Renal pelvis (tissue), 12 donors: ENCODE results near the gene SAT1. TPM values are rescaled to one million over a fixed set of nuclear protein-coding genes. Genes with fewer than 3 reads are reported as not detected.
"Not testable (repeated sequence)": the region's sequence is repeated elsewhere in the genome, so short reads cannot be mapped to it uniquely, and the experiment has no call there.

ENCODE experiments used
- DNase-seq: peaks from one replicate; pipeline ENCODE4 v3.0.0-alpha.2; 2013
- long read RNA-seq, 16 experiments: transcript quantifications; one replicate each; lab custom pipeline, GENCODE V29; 2026
- polyA plus RNA-seq, 3 donors: library from polyadenylated mRNA; unstranded; fragments of 120-200 nt; gene quantifications; one replicate each; pipeline ENCODE4 v1.2.1, GENCODE V29; 2013; ENCODE audit not compliant: insufficient read length in 3 of 3

SAT1 gene
- 100 to 1,000 TPM; 205 to 274 (median 210) TPM for polyA plus RNA-seq
- long read RNA-seq, donor 1, transcript SAT1-204 (6 exons, 1,065 nt) = major isoform, 102 of 232 reads
- long read RNA-seq, donor 1, transcript SAT1-207 (3 exons, 1,033 nt) = minor isoform, 91 of 232 reads
- long read RNA-seq, donor 1, transcript SAT1-202 (3 exons, 909 nt) = minor isoform, 10 of 232 reads
- long read RNA-seq, donor 1, transcript SAT1-205 (2 exons, 826 nt) = minor isoform, 10 of 232 reads
- long read RNA-seq, donor 1, partial matches to known transcripts = 0 of 232 reads
- long read RNA-seq, donor 1, other reads (novel, unspliced or antisense) = 13 of 232 reads
- long read RNA-seq, donor 2, transcript SAT1-209 (7 exons, 1,135 nt) = minor isoform, 6 of 204 reads
- long read RNA-seq, donor 2, transcript SAT1-204 (6 exons, 1,065 nt) = major isoform, 87 of 204 reads
- long read RNA-seq, donor 2, transcript SAT1-207 (3 exons, 1,033 nt) = minor isoform, 77 of 204 reads
- long read RNA-seq, donor 2, transcript SAT1-202 (3 exons, 909 nt) = minor isoform, 17 of 204 reads
- long read RNA-seq, donor 2, partial matches to known transcripts = 5 of 204 reads
- long read RNA-seq, donor 2, other reads (novel, unspliced or antisense) = 10 of 204 reads
- long read RNA-seq, donor 3, transcript SAT1-202 (3 exons, 909 nt) = minor isoform, 16 of 189 reads
- long read RNA-seq, donor 3, transcript SAT1-204 (6 exons, 1,065 nt) = major isoform, 68 of 189 reads
- long read RNA-seq, donor 3, transcript SAT1-207 (3 exons, 1,033 nt) = minor isoform, 49 of 189 reads
- long read RNA-seq, donor 3, transcript SAT1-209 (7 exons, 1,135 nt) = minor isoform, 11 of 189 reads
- long read RNA-seq, donor 3, partial matches to known transcripts = 24 of 189 reads
- long read RNA-seq, donor 3, other reads (novel, unspliced or antisense) = 12 of 189 reads
- long read RNA-seq, donor 4, transcript SAT1-202 (3 exons, 909 nt) = minor isoform, 14 of 246 reads
- long read RNA-seq, donor 4, transcript SAT1-204 (6 exons, 1,065 nt) = major isoform, 141 of 246 reads
- long read RNA-seq, donor 4, transcript SAT1-207 (3 exons, 1,033 nt) = minor isoform, 61 of 246 reads
- long read RNA-seq, donor 4, transcript SAT1-209 (7 exons, 1,135 nt) = minor isoform, 10 of 246 reads
- long read RNA-seq, donor 4, partial matches to known transcripts = 0 of 246 reads
- long read RNA-seq, donor 4, other reads (novel, unspliced or antisense) = 15 of 246 reads
- long read RNA-seq, donor 5, transcript SAT1-204 (6 exons, 1,065 nt) = major isoform, 31 of 52 reads
- long read RNA-seq, donor 5, transcript SAT1-207 (3 exons, 1,033 nt) = minor isoform, 11 of 52 reads
- long read RNA-seq, donor 5, transcript SAT1-202 (3 exons, 909 nt) = minor isoform, 6 of 52 reads
- long read RNA-seq, donor 5, partial matches to known transcripts = 0 of 52 reads
- long read RNA-seq, donor 5, other reads (novel, unspliced or antisense) = 0 of 52 reads
- long read RNA-seq, donor 6, transcript SAT1-207 (3 exons, 1,033 nt) = major isoform, 98 of 220 reads
- long read RNA-seq, donor 6, transcript SAT1-202 (3 exons, 909 nt) = minor isoform, 23 of 220 reads
- long read RNA-seq, donor 6, transcript SAT1-201 (2 exons, 801 nt) = minor isoform, 8 of 220 reads
- long read RNA-seq, donor 6, transcript SAT1-204 (6 exons, 1,065 nt) = minor isoform, 78 of 220 reads
- long read RNA-seq, donor 6, partial matches to known transcripts = 0 of 220 reads
- long read RNA-seq, donor 6, other reads (novel, unspliced or antisense) = 10 of 220 reads
- long read RNA-seq, donor 7, transcript SAT1-202 (3 exons, 909 nt) = minor isoform, 16 of 156 reads
- long read RNA-seq, donor 7, transcript SAT1-204 (6 exons, 1,065 nt) = major isoform, 85 of 156 reads
- long read RNA-seq, donor 7, transcript SAT1-207 (3 exons, 1,033 nt) = minor isoform, 11 of 156 reads
- long read RNA-seq, donor 7, transcript SAT1-209 (7 exons, 1,135 nt) = minor isoform, 7 of 156 reads
- long read RNA-seq, donor 7, partial matches to known transcripts = 30 of 156 reads
- long read RNA-seq, donor 7, other reads (novel, unspliced or antisense) = 6 of 156 reads
- long read RNA-seq, donor 8, transcript SAT1-204 (6 exons, 1,065 nt) = major isoform, 12 of 22 reads
- long read RNA-seq, donor 8, partial matches to known transcripts = 0 of 22 reads
- long read RNA-seq, donor 8, other reads (novel, unspliced or antisense) = 0 of 22 reads
- long read RNA-seq, donor 9, transcript SAT1-207 (3 exons, 1,033 nt) = minor isoform, 58 of 248 reads
- long read RNA-seq, donor 9, transcript SAT1-204 (6 exons, 1,065 nt) = major isoform, 117 of 248 reads
- long read RNA-seq, donor 9, transcript SAT1-209 (7 exons, 1,135 nt) = minor isoform, 10 of 248 reads
- long read RNA-seq, donor 9, transcript SAT1-202 (3 exons, 909 nt) = minor isoform, 24 of 248 reads
- long read RNA-seq, donor 9, partial matches to known transcripts = 24 of 248 reads
- long read RNA-seq, donor 9, other reads (novel, unspliced or antisense) = 9 of 248 reads
- long read RNA-seq, donor 10, transcript SAT1-209 (7 exons, 1,135 nt) = minor isoform, 5 of 161 reads
- long read RNA-seq, donor 10, transcript SAT1-204 (6 exons, 1,065 nt) = major isoform, 80 of 161 reads
- long read RNA-seq, donor 10, transcript SAT1-202 (3 exons, 909 nt) = minor isoform, 22 of 161 reads
- long read RNA-seq, donor 10, transcript SAT1-207 (3 exons, 1,033 nt) = minor isoform, 41 of 161 reads
- long read RNA-seq, donor 10, partial matches to known transcripts = 0 of 161 reads
- long read RNA-seq, donor 10, other reads (novel, unspliced or antisense) = 7 of 161 reads
- long read RNA-seq, donor 11, transcript SAT1-207 (3 exons, 1,033 nt) = minor isoform, 13 of 82 reads
- long read RNA-seq, donor 11, transcript SAT1-204 (6 exons, 1,065 nt) = major isoform, 51 of 82 reads
- long read RNA-seq, donor 11, transcript SAT1-202 (3 exons, 909 nt) = minor isoform, 5 of 82 reads
- long read RNA-seq, donor 11, partial matches to known transcripts = 5 of 82 reads
- long read RNA-seq, donor 11, other reads (novel, unspliced or antisense) = 0 of 82 reads
- long read RNA-seq, donor 12, transcript SAT1-204 (6 exons, 1,065 nt) = minor isoform, 133 of 324 reads
- long read RNA-seq, donor 12, transcript SAT1-202 (3 exons, 909 nt) = minor isoform, 14 of 324 reads
- long read RNA-seq, donor 12, transcript SAT1-207 (3 exons, 1,033 nt) = major isoform, 138 of 324 reads
- long read RNA-seq, donor 12, transcript SAT1-209 (7 exons, 1,135 nt) = minor isoform, 11 of 324 reads
- long read RNA-seq, donor 12, partial matches to known transcripts = 0 of 324 reads
- long read RNA-seq, donor 12, other reads (novel, unspliced or antisense) = 18 of 324 reads
- long read RNA-seq, donor 13, transcript SAT1-204 (6 exons, 1,065 nt) = major isoform, 38 of 100 reads
- long read RNA-seq, donor 13, transcript SAT1-207 (3 exons, 1,033 nt) = minor isoform, 27 of 100 reads
- long read RNA-seq, donor 13, transcript SAT1-201 (2 exons, 801 nt) = minor isoform, 9 of 100 reads
- long read RNA-seq, donor 13, transcript SAT1-202 (3 exons, 909 nt) = minor isoform, 16 of 100 reads
- long read RNA-seq, donor 13, partial matches to known transcripts = 0 of 100 reads
- long read RNA-seq, donor 13, other reads (novel, unspliced or antisense) = 6 of 100 reads
- long read RNA-seq, donor 14, transcript SAT1-201 (2 exons, 801 nt) = minor isoform, 8 of 178 reads
- long read RNA-seq, donor 14, transcript SAT1-207 (3 exons, 1,033 nt) = minor isoform, 31 of 178 reads
- long read RNA-seq, donor 14, transcript SAT1-202 (3 exons, 909 nt) = minor isoform, 35 of 178 reads
- long read RNA-seq, donor 14, transcript SAT1-204 (6 exons, 1,065 nt) = major isoform, 90 of 178 reads
- long read RNA-seq, donor 14, partial matches to known transcripts = 0 of 178 reads
- long read RNA-seq, donor 14, other reads (novel, unspliced or antisense) = 6 of 178 reads
- long read RNA-seq, donor 15, transcript SAT1-202 (3 exons, 909 nt) = minor isoform, 23 of 469 reads
- long read RNA-seq, donor 15, transcript SAT1-207 (3 exons, 1,033 nt) = minor isoform, 132 of 469 reads
- long read RNA-seq, donor 15, transcript SAT1-201 (2 exons, 801 nt) = minor isoform, 16 of 469 reads
- long read RNA-seq, donor 15, transcript SAT1-204 (6 exons, 1,065 nt) = major isoform, 245 of 469 reads
- long read RNA-seq, donor 15, partial matches to known transcripts = 0 of 469 reads
- long read RNA-seq, donor 15, other reads (novel, unspliced or antisense) = 28 of 469 reads
- long read RNA-seq, donor 16, transcript SAT1-207 (3 exons, 1,033 nt) = minor isoform, 63 of 236 reads
- long read RNA-seq, donor 16, transcript SAT1-209 (7 exons, 1,135 nt) = minor isoform, 8 of 236 reads
- long read RNA-seq, donor 16, transcript SAT1-204 (6 exons, 1,065 nt) = major isoform, 103 of 236 reads
- long read RNA-seq, donor 16, transcript SAT1-202 (3 exons, 909 nt) = minor isoform, 17 of 236 reads
- long read RNA-seq, donor 16, partial matches to known transcripts = 25 of 236 reads
- long read RNA-seq, donor 16, other reads (novel, unspliced or antisense) = 15 of 236 reads

DNA sequence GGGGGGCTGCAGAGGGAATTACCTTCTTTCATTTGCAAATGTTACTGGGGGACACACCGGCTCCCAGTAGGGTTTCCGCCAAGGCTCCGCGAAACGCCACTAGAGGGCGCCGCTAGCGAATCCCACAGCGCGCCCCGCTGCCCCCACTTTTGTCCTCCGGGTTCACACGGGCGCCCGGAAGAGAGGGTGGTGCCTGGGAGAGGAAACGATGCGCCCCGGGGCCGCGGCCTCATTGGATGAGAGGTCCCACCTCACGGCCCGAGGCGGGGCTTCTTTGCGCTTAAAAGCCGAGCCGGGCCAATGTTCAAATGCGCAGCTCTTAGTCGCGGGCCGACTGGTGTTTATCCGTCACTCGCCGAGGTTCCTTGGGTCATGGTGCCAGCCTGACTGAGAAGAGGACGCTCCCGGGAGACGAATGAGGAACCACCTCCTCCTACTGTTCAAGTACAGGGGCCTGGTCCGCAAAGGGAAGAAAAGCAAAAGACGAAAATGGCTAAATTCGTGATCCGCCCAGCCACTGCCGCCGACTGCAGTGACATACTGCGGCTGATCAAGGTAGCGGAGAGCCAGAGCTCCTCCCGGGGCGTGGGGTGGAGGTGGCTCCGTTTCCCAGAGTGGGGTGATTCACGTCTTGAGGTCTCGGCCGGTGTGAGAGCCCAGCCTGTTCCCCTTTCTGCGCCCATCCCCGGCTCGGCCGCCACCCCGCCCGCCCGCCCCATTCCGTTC, at the start of gene SAT1:
SAT1 (plus strand) TSS at position 311 of the 726 bp plus-strand sequence; CDS start at position 490, 179 bp downstream.
- peak; percentile 93 for DNase-seq

- DNase-seq = no peak
Measured at GRCh38 chrX:23736030-23736429, 46.9 kb upstream of the SAT1 start.

DNA sequence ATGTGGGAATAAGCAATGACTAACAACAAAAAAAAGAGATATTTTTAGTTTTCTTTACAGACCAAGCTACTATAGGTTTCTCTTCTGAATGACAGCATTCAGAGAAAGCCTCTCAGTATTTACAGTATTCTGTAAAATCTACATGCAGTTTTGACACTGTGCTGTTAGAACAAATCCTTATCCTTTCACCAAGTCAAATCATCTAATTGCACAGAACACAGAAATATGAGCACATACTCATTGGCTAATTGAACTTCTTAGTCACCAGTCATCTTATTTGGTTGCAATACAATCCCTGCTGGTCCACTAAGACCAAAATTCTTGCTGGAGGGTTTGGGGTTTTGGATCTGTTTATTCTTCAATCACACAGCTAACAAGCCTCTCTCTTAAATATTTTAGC, 45.6 kb upstream of the SAT1 start:
- no peak for DNase-seq

DNA sequence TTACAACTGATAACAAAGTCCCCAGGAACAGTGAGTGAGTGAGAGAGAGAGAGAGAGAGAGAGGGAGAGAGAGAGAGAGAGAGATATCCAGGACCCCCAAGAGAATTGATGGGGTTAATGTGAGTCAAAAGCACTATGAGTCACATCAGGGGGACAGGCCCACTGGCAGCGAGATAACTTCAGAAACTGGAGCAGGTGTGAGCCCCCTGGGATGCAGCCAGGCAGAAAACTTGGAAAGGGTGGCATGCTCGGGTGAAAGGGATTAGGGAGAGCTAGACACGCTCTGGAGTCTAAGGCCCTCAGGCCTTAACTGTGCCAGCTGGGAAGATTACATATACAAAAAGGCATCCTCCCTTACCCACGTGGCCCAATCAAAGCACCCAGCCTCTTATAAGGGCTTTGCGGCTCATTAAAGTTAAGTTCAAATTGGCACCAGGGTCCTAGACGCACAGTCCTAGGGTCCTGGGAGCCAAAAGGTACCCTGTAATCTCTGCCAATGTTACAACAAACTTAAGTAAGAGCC, 40.7 kb upstream of the SAT1 start:
- DNase-seq = peak; percentile 58

GRCh38 chrX:23742697-23743622, 40.0 kb upstream of the SAT1 start, which contains the start of gene ACOT9:
Gene ACOT9 (minus strand): TSS chrX:23743276. CDS start chrX:23743144, 132 bp downstream.
- peak; percentile 88 for DNase-seq

DNA sequence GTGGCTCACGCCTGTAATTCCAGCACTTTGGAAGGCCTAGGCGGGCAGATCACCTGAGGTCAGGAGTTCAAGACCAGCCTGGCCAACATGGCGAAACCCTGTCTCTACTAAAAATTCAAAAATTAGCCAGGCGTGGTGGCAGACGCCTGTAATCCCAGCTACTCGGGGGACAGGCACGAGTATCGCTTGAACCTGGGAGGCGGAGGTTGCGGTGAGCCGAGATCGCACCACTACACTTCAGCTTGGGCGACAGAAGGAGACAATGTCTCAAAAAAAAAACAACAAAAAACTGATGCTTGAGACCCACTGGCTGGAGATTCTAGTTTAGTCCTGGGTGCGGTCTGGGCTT, 39.4 kb upstream of the SAT1 start:
- DNase-seq = not testable (repeated sequence)

GRCh38 chrX:23745786-23746185, 37.2 kb upstream of the SAT1 start:
- DNase-seq = no peak

DNA sequence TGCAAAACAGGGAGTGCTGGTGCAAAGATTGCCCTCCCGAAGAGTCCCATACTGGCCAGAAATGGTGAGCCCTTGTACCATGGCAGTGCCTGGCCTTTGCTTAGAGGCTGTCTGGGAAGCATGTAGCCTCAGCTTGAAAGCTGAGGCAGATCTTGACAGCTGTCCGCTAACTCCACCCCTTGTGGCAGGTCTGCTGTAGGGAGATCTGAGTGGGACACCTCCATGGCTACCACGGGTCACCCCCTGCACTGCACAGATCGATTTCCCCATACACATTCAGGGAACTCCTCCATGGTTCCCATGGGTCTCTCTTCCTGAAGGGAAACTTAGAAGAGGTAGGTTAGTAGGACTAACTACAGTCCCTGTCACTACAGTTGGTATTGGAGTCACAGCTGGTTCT, 33.8 kb upstream of the SAT1 start:
- DNase-seq = no peak

DNA sequence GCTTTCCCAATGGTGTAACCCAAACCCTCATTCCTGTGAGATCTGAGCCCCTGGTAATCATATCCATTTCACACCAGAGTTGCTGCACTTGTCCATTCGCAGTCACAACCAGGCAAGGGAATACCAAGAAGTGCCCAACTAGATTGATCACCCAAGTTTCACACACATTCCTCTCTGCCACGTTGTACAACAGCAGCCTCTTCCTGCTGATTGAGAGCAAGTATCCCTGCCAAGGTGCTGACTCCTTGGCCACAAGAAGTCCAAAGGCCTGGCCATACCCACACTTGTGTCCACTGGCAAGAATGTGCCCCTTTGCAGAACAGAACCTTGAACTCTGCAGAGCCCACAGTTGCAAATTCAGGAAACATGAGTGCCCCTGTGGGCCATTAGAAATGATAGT, 33.4 kb upstream of the SAT1 start:
- DNase-seq = no peak

DNA sequence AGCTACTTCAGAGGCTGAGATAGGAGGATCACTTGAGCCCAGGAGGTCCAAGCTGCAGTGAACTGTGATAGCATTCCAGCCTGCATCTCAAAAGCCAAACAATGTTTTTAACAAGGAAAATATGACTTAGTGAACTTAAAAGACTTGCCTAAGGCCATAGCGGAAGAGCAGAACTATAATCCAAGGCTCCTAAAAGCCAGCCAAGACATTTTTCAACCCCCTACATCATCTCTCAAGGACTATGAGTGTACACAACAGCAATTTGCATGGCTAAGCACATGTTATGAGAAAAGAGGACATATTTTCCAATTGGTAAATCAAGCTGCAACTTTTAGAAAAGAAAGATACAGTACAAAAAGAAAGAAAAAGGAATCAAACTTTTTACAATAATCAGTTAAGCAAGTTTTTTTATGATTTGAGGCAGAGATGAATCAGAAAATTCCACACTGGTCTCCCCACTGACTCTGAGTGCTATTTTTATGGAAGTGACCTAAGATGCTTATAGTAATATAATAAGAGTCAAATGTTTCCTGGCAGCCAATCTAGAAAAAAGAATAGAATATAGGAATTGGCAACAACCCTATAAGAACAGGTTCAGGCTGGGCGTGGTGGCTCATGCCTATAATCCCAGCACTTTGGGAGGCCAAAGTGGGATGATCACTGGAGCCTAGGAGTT, 30.1 kb upstream of the SAT1 start:
- no peak for DNase-seq

GRCh38 chrX:23754664-23755063, 28.3 kb upstream of the SAT1 start:
- no peak for DNase-seq

GRCh38 chrX:23756165-23756564, 26.8 kb upstream of the SAT1 start:
- peak; percentile 34 for DNase-seq
